T-cell (primary cell): ENCODE results near the gene LYRM4. TPM values are rescaled to one million over a fixed set of nuclear protein-coding genes. Genes with fewer than 3 reads are reported as not detected.
A peak's percentile ranks its signal among the peaks of the same experiment; 100 is the strongest.

Experiments
- ATAC-seq, 4 experiments: fragments of 200-7000 bp in 3 of 4; fragments of 150-1000 bp in 1 of 4; cut with Tn5 transposase; replicated peaks in 1 of 4; 1 replicate in 3 of 4; 2 replicates in 1 of 4; pipeline ENCODE4 v1.10.0; 2021; ENCODE audit warnings: moderate library complexity in 3 of 4, mild to moderate bottlenecking in 2 of 4, moderate number of reproducible peaks in 1 of 4
- CTCF ChIA-PET, 2 donors: fragments of 300-600 bp; sonication (Branson Sonifier 250); formaldehyde crosslinking; loops; one replicate each; lab custom pipeline; 2022; ENCODE audit warnings: antibody characterized with exemption in 2 of 2; lab: Charles Lee
- POLR2A ChIA-PET, 2 donors: fragments of 300-600 bp; sonication (Branson Sonifier 250); formaldehyde crosslinking; loops; one replicate each; lab custom pipeline; 2022; ENCODE audit warnings: antibody characterized with exemption in 2 of 2; lab: Charles Lee
- DNase-seq, 35 experiments: peaks; one replicate each; pipeline versions ENCODE4 v3.0.0 to v3.0.0-alpha.2; 2013 to 2023
- H3K27ac ChIP-seq: one replicate; pipeline ENCODE4 v1.5.1; 2013; ENCODE audit warnings: low read length
- H3K27me3 ChIP-seq, 2 experiments: replicated peaks in 1 of 2; 1 replicate in 1 of 2; 2 replicates in 1 of 2; pipeline versions ENCODE4 v1.6.1 to v1.7.0; 2013; ENCODE audit warnings: low read length in 1 of 2, mixed read lengths in 1 of 2; ENCODE audit not compliant: control insufficient read depth in 2 of 2, insufficient read depth in 2 of 2; ENCODE audit errors: extremely low read depth in 1 of 2
- H3K36me3 ChIP-seq, 2 donors: 1 replicate in 1 of 2; 2 replicates in 1 of 2; pipeline versions ENCODE4 v1.6.1 to v1.7.0; 2013; ENCODE audit warnings: low read length in 1 of 2; ENCODE audit not compliant: control insufficient read depth in 2 of 2, insufficient read depth in 1 of 2; ENCODE audit errors: extremely low read depth in 1 of 2
- H3K4me1 ChIP-seq, 2 experiments: 1 replicate in 1 of 2; 2 replicates in 1 of 2; pipeline versions ENCODE4 v1.6.1 to v1.7.0; 2013; ENCODE audit warnings: low read length in 2 of 2, mixed read lengths in 1 of 2; ENCODE audit not compliant: insufficient read depth in 2 of 2, control insufficient read depth in 1 of 2; ENCODE audit errors: extremely low read depth in 1 of 2
- H3K4me3 ChIP-seq, 2 donors: 1 replicate in 1 of 2; 2 replicates in 1 of 2; pipeline versions ENCODE4 v1.5.1 to v1.7.0; 2013; ENCODE audit warnings: mild to moderate bottlenecking in 2 of 2, low read length in 1 of 2, moderate library complexity in 1 of 2; ENCODE audit not compliant: control insufficient read depth in 1 of 2; ENCODE audit errors: extremely low read depth in 1 of 2
- H3K9me3 ChIP-seq: 2 replicates; pipeline ENCODE4 v1.7.0; 2013
- H3K27ac Mint-ChIP-seq, 2 donors: one replicate each; pipeline ENCODE4 v1.8.0; 2020 to 2021; ENCODE audit warnings: mild to moderate bottlenecking in 2 of 2, mixed read lengths in 2 of 2
- H3K27me3 Mint-ChIP-seq, 2 donors: one replicate each; pipeline ENCODE4 v1.8.0; 2021 to 2022; ENCODE audit warnings: mixed read lengths in 2 of 2
- H3K36me3 Mint-ChIP-seq: one replicate; pipeline ENCODE4 v1.8.0; 2021; ENCODE audit warnings: mixed read lengths
- H3K4me1 Mint-ChIP-seq, 3 donors: one replicate each; pipeline ENCODE4 v1.8.0; 2020 to 2022; ENCODE audit warnings: mixed read lengths in 3 of 3, mild to moderate bottlenecking in 1 of 3
- H3K4me3 Mint-ChIP-seq, 3 donors: one replicate each; pipeline ENCODE4 v1.8.0; 2020 to 2022; ENCODE audit warnings: mild to moderate bottlenecking in 3 of 3, mixed read lengths in 3 of 3, moderate library complexity in 3 of 3
- H3K9me3 Mint-ChIP-seq, 3 donors: one replicate each; pipeline ENCODE4 v1.8.0; 2020 to 2022; ENCODE audit warnings: mixed read lengths in 3 of 3
- WGBS: methylation state at CpG from one replicate; pipeline ENCODE4 v1.1.5; 2013; ENCODE audit warnings: missing lambda C conversion rate; ENCODE audit not compliant: insufficient coverage; 5-methylcytosine and 5-hydroxymethylcytosine counted together
- total RNA-seq, 35 experiments: library from RNA in 6 of 35; stranded (reverse) in 6 of 35; fragments of 120-200 nt in 1 of 35; gene quantifications; one replicate each; pipeline versions ENCODE4 v1.2.1 to v1.2.4 and lab custom pipeline; 2013 to 2026

LYRM4 gene
- total RNA-seq, 5 donors from 2014 or later (not counting 1 experiment from before 2014, with no cell fraction given): 17.7 to 25.6 (median 20.4) TPM

GRCh38 chr6:5271926-5272325 is 11.2 kb upstream of the LYRM4 start:
- no peaks in the 10 kb centered on the region for H3K27me3 Mint-ChIP-seq
- Histone ChIP-seq H3K9me3 (no peaks in the 10 kb centered on the region), H3K36me3 (no peaks in the 10 kb centered on the region), H3K4me3 (no peak overlapping the region), H3K4me1 (peaks cover 0 to 3% of the 10 kb centered on the region in 2 experiments), H3K27ac (no peak overlapping the region), H3K27me3 (no peaks in the 10 kb centered on the region)
- POLR2A ChIA-PET: no interaction called here
- peaks cover 41% of the 10 kb centered on the region for H3K36me3 Mint-ChIP-seq
- peaks cover 29 to 44% (median 34%) of the 10 kb centered on the region in 3 donors for H3K4me1 Mint-ChIP-seq
- CTCF ChIA-PET: interaction anchor here in 1 of 2 donors (0.6 kb wide), 1 partner anchor 125 kb away, joined by 3 read pairs; no protein-coding TSS in a partner anchor
- no peak overlapping the region for H3K4me3 Mint-ChIP-seq
- no peak overlapping the region for H3K27ac Mint-ChIP-seq
- no CpG with 5 or more reads among the region's 6 CpGs for WGBS
- H3K9me3 Mint-ChIP-seq: no peaks in the 10 kb centered on the region
- no peak for DNase-seq
- no peak for ATAC-seq

DNA sequence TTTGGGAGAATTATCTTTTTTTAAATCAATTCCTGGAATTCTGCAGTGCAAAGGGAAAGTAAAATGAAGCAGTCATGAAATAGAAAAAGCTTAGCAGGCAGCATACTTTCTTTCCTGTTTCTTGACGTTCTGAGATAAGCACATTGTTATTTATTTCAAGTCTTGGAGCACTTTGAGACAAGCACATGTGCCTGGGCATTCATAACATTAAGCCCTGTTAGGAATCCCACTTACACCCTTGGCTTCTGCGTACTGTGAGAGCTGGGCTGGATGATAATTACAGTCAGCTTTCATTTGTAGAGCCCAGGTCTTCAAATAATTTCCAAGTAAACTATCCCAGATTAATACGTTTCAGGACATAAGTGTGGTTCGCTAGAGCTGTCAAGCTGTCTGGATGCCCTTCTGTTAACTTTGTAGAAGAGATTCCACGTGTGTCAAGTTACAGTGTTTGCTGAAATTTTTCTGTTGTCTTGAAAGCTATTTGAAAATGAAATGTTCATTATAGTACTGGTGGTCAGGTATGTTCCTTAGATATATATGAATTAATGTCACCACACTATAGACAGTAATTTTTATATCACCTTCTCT is 9.4 kb upstream of the LYRM4 start:
- Histone ChIP-seq H3K4me1 (peaks cover 0 to 3% of the 10 kb centered on the region in 2 experiments), H3K4me3 (no peak overlapping the region), H3K27me3 (no peaks in the 10 kb centered on the region), H3K27ac (no peak overlapping the region), H3K36me3 (peaks cover 0 to 3% of the 10 kb centered on the region in 2 donors), H3K9me3 (no peaks in the 10 kb centered on the region)
- ChIA-PET POLR2A (no interaction called here), CTCF (no interaction called here)
- DNase-seq: no peak
- Mint-ChIP-seq H3K36me3 (peaks cover 37% of the 10 kb centered on the region), H3K4me3 (no peak overlapping the region), H3K27ac (no peak overlapping the region), H3K27me3 (no peaks in the 10 kb centered on the region), H3K4me1 (peaks cover 30 to 40% (median 31%) of the 10 kb centered on the region in 3 donors), H3K9me3 (no peaks in the 10 kb centered on the region)
- no CpG with 5 or more reads among the region's 5 CpGs for WGBS
- no peak for ATAC-seq

DNA sequence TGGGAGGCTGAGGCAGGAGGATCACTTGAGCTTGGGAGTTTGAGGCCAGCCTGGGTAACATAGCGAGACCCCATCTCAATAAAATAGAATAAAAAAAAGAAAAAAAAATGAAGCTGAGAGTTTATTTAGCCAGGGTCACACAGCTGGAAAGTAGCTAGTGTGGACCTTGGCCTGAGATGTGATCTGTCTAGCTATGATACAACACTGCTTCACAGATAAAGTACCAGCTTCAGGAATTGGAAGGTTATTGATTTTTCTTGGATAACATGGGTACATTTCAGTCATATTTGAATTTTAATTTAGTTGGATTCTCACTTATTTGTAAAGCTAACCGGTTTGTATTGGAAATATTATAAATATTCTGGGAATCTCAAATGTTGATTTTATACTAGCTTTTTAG is 5.7 kb upstream of the LYRM4 start:
- Histone ChIP-seq H3K27ac (no peak overlapping the region), H3K27me3 (no peaks in the 10 kb centered on the region), H3K4me1 (peaks cover 4 to 5% of the 10 kb centered on the region in 2 experiments), H3K36me3 (peaks cover 0 to 3% of the 10 kb centered on the region in 2 donors), H3K4me3 (no peak overlapping the region), H3K9me3 (no peaks in the 10 kb centered on the region)
- H3K9me3 Mint-ChIP-seq: no peaks in the 10 kb centered on the region
- no peak for ATAC-seq
- no CpG with 5 or more reads among the region's 2 CpGs for WGBS
- peaks cover 24 to 43% (median 31%) of the 10 kb centered on the region in 3 donors for H3K4me1 Mint-ChIP-seq
- no peak for DNase-seq
- no peak overlapping the region for H3K4me3 Mint-ChIP-seq
- no peak overlapping the region for H3K27ac Mint-ChIP-seq
- ChIA-PET POLR2A (interaction anchor here in 1 of 2 donors (0.5 kb wide), 1 partner anchor 103 kb away, joined by 4 read pairs; no protein-coding TSS in a partner anchor), CTCF (interaction anchor here in 1 of 2 donors (0.6 to 1.4 kb wide), 2 partner anchors 123 to 178 kb away, joined by 3 to 6 read pairs; no protein-coding TSS in a partner anchor)
- H3K36me3 Mint-ChIP-seq: peaks cover 26% of the 10 kb centered on the region
- H3K27me3 Mint-ChIP-seq: no peaks in the 10 kb centered on the region

GRCh38 chr6:5261545-5262109 is 877 bp upstream of the LYRM4 start:
- no peak for DNase-seq
- H3K27me3 ChIP-seq: no peaks in the 10 kb centered on the region
- 0% methylated on average over 18 of the region's 19 CpGs for WGBS
- H3K36me3 ChIP-seq: peaks cover 3% of the 10 kb centered on the region in 2 donors
- peaks cover 17% of the 10 kb centered on the region for H3K36me3 Mint-ChIP-seq
- ChIA-PET CTCF (interaction anchor here in 1 of 2 donors (2.8 kb wide), 1 partner anchor 118 kb away, joined by 9 read pairs; no protein-coding TSS in a partner anchor), POLR2A (interaction anchor here in 1 of 2 donors (0.5 kb wide), 1 partner anchor 1269 kb away, joined by 4 read pairs; no protein-coding TSS in a partner anchor)
- H3K4me3 ChIP-seq: peak overlapping the region; percentile 62 to 91
- peaks cover 11 to 13% of the 10 kb centered on the region in 2 experiments for H3K4me1 ChIP-seq
- H3K9me3 Mint-ChIP-seq: no peaks in the 10 kb centered on the region
- no peaks in the 10 kb centered on the region for H3K27me3 Mint-ChIP-seq
- peak overlapping the region; percentile 97 for H3K27ac ChIP-seq
- peak overlapping the region; percentile 100 for H3K27ac Mint-ChIP-seq
- peak overlapping the region; percentile 98 for H3K4me3 Mint-ChIP-seq
- H3K9me3 ChIP-seq: no peaks in the 10 kb centered on the region
- H3K4me1 Mint-ChIP-seq: peaks cover 29 to 46% (median 42%) of the 10 kb centered on the region in 3 donors
- no peak for ATAC-seq

GRCh38 chr6:5260111-5260620 is 584 bp downstream of the LYRM4 start:
- H3K36me3 Mint-ChIP-seq: peaks cover 14% of the 10 kb centered on the region
- Histone ChIP-seq H3K27ac (peak overlapping the region; percentile 80), H3K4me3 (peak overlapping the region; percentile 56 to 62), H3K9me3 (no peaks in the 10 kb centered on the region), H3K4me1 (peaks cover 11 to 13% of the 10 kb centered on the region in 2 experiments), H3K27me3 (no peaks in the 10 kb centered on the region), H3K36me3 (peaks cover 0 to 3% of the 10 kb centered on the region in 2 donors)
- ATAC-seq: peak; percentile 73 to 75 (median 74)
- peaks cover 23 to 45% (median 36%) of the 10 kb centered on the region in 3 donors for H3K4me1 Mint-ChIP-seq
- POLR2A ChIA-PET: no interaction called here
- DNase-seq: peak in 33 of 35 experiments; percentile 53 to 85 (median 74)
- WGBS: 0% methylated on average over 18 of the region's 22 CpGs
- CTCF ChIA-PET: interaction anchor here (0.5 to 2.8 kb wide), 3 partner anchors 10 to 1238 kb away, joined by 5 to 9 read pairs (median 8); no protein-coding TSS in a partner anchor
- H3K9me3 Mint-ChIP-seq: no peaks in the 10 kb centered on the region
- H3K27ac Mint-ChIP-seq: peak overlapping the region; percentile 97 to 100
- H3K4me3 Mint-ChIP-seq: peak overlapping the region; percentile 98
- H3K27me3 Mint-ChIP-seq: no peaks in the 10 kb centered on the region

DNA sequence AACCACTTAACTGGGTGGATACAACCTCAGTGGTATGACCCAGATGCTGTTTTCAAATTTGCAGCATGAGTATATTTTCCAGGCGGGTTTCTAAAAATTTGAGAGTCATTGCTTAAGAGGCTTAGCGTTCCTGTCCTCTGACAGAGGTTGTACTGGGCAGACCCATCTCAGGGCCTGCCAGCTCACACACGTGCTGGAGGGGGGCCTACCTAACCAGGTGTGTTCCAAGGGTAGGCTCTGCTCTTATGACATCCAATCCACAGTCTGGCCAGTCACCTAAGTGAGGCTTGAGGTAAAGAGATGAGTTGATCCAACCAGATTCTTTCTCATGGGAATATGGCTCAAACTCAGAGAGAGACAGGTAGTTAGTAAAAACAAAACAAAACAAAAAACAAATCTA is 1.3 kb downstream of the LYRM4 start:
- H3K27ac Mint-ChIP-seq: peak overlapping the region; percentile 97 to 100
- ChIA-PET CTCF (interaction anchor here in 1 of 2 donors (2.8 kb wide), 1 partner anchor 116 kb away, joined by 9 read pairs; no protein-coding TSS in a partner anchor), POLR2A (no interaction called here)
- H3K27me3 Mint-ChIP-seq: no peaks in the 10 kb centered on the region
- H3K36me3 ChIP-seq: peaks cover 0 to 3% of the 10 kb centered on the region in 2 donors
- peaks cover 23 to 38% (median 33%) of the 10 kb centered on the region in 3 donors for H3K4me1 Mint-ChIP-seq
- peaks cover 21% of the 10 kb centered on the region for H3K36me3 Mint-ChIP-seq
- DNase-seq: no peak
- H3K27ac ChIP-seq: peak overlapping the region; percentile 80
- peaks cover 9 to 13% of the 10 kb centered on the region in 2 experiments for H3K4me1 ChIP-seq
- H3K9me3 ChIP-seq: no peaks in the 10 kb centered on the region
- no peaks in the 10 kb centered on the region for H3K27me3 ChIP-seq
- no peaks in the 10 kb centered on the region for H3K9me3 Mint-ChIP-seq
- WGBS: 60% methylated on average over 1 of the region's 3 CpGs
- H3K4me3 Mint-ChIP-seq: peak overlapping the region; percentile 98
- no peak for ATAC-seq
- H3K4me3 ChIP-seq: no peak overlapping the region
